MCF 10A (cell line): ENCODE data around the gene FAP. TPM values are rescaled to one million over a fixed set of nuclear protein-coding genes. Genes with fewer than 3 reads are reported as not detected.

Source experiments
- BruUV-seq: library from RNA; stranded (reverse); fragments of 400-500 nt; replicated peaks from 2 replicates; lab custom pipeline; 2021; lab: Mats Ljungman, UMichigan
- CTCF ChIA-PET: fragments of 300-600 bp; sonication (Branson Sonifier 250); formaldehyde crosslinking; extraction: SDS; loops from one replicate; lab custom pipeline; 2021; ENCODE audit warnings: antibody characterized with exemption, inconsistent platforms; lab: Yijun Ruan, JAX
- POLR2A ChIA-PET: fragments of 300-600, 350-650 bp; sonication (Branson Sonifier 250); formaldehyde crosslinking; extraction: SDS; loops from one replicate; lab custom pipeline; 2020; ENCODE audit warnings: antibody characterized with exemption, inconsistent platforms; lab: Yijun Ruan, JAX
- DNase-seq: peaks from one replicate; pipeline ENCODE4 v3.0.0-alpha.2; 2018; ENCODE audit not compliant: unreplicated experiment
- H3K27ac Mint-ChIP-seq: one replicate; pipeline ENCODE4 v1.8.0; 2022; ENCODE audit warnings: mild to moderate bottlenecking, low read depth, mixed read lengths; ENCODE audit not compliant: unreplicated experiment
- H3K27me3 Mint-ChIP-seq: one replicate; pipeline ENCODE4 v1.8.0; 2022; ENCODE audit warnings: mixed read lengths; ENCODE audit not compliant: insufficient read depth, unreplicated experiment
- H3K36me3 Mint-ChIP-seq: one replicate; pipeline ENCODE4 v1.8.0; 2022; ENCODE audit warnings: mild to moderate bottlenecking, moderate library complexity, mixed read lengths; ENCODE audit not compliant: insufficient read depth, unreplicated experiment
- H3K4me1 Mint-ChIP-seq: one replicate; pipeline ENCODE4 v1.8.0; 2022; ENCODE audit warnings: mixed read lengths; ENCODE audit not compliant: insufficient read depth, unreplicated experiment
- H3K4me3 Mint-ChIP-seq: one replicate; pipeline ENCODE4 v1.8.0; 2022; ENCODE audit warnings: mild to moderate bottlenecking, moderate library complexity, mixed read lengths; ENCODE audit not compliant: unreplicated experiment
- H3K9me3 Mint-ChIP-seq: one replicate; pipeline ENCODE4 v1.8.0; 2022; ENCODE audit warnings: mixed read lengths; ENCODE audit not compliant: unreplicated experiment
- intact Hi-C: fragments of 100-400 bp; cut with micrococcal nuclease; formaldehyde crosslinking; loops from 2 replicates; pipeline ENCODE4 v1.14.1; 2022
- total RNA-seq: library from RNA; stranded (reverse); gene quantifications from 2 replicates; pipeline ENCODE4 v1.2.3, GENCODE V29; 2022
- TF ChIP-seq, protein P1 (sequence below): fragments of 200-600 bp; IDR thresholded peaks from one replicate; pipeline ENCODE4 v1.8.0; 2022; ENCODE audit warnings: antibody characterized with exemption, mild to moderate bottlenecking; ENCODE audit not compliant: unreplicated experiment

FAP gene
- total RNA-seq, 1 experiment from 2014 or later = 12.1 TPM

GRCh38 chr2:162185541-162186232, 57.6 kb downstream of the FAP start:
- Mint-ChIP-seq H3K4me1 (no peaks in the 10 kb centered on the region), H3K27ac (no peak overlapping the region), H3K36me3 (peaks cover 17% of the 10 kb centered on the region), H3K27me3 (no peaks in the 10 kb centered on the region), H3K4me3 (no peak overlapping the region), H3K9me3 (no peaks in the 10 kb centered on the region)
- ChIA-PET POLR2A (no interaction called here), CTCF (interaction anchor here (0.5 to 1.3 kb wide), 3 partner anchors 16 to 742 kb away, joined by 3 to 5 read pairs (median 4); no protein-coding TSS in a partner anchor)
- intact Hi-C loops = no loop called here
- TF ChIP-seq, protein P1, sequence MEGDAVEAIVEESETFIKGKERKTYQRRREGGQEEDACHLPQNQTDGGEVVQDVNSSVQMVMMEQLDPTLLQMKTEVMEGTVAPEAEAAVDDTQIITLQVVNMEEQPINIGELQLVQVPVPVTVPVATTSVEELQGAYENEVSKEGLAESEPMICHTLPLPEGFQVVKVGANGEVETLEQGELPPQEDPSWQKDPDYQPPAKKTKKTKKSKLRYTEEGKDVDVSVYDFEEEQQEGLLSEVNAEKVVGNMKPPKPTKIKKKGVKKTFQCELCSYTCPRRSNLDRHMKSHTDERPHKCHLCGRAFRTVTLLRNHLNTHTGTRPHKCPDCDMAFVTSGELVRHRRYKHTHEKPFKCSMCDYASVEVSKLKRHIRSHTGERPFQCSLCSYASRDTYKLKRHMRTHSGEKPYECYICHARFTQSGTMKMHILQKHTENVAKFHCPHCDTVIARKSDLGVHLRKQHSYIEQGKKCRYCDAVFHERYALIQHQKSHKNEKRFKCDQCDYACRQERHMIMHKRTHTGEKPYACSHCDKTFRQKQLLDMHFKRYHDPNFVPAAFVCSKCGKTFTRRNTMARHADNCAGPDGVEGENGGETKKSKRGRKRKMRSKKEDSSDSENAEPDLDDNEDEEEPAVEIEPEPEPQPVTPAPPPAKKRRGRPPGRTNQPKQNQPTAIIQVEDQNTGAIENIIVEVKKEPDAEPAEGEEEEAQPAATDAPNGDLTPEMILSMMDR = no peak
- DNase-seq = no peak
- no TSS peak for BruUV-seq

GRCh38 chr2:162184821-162185450, 58.3 kb downstream of the FAP start:
- no peaks in the 10 kb centered on the region for H3K27me3 Mint-ChIP-seq
- ChIA-PET POLR2A (no interaction called here), CTCF (interaction anchor here (0.5 to 0.6 kb wide), 2 partner anchors 114 to 743 kb away, joined by 3 to 5 read pairs; no protein-coding TSS in a partner anchor)
- H3K4me1 Mint-ChIP-seq = no peaks in the 10 kb centered on the region
- intact Hi-C loops = no loop called here
- no peak overlapping the region for H3K4me3 Mint-ChIP-seq
- TF ChIP-seq, protein P1 = no peak
- BruUV-seq = no TSS peak
- H3K36me3 Mint-ChIP-seq = peaks cover 17% of the 10 kb centered on the region
- H3K27ac Mint-ChIP-seq = no peak overlapping the region
- no peak for DNase-seq
- no peaks in the 10 kb centered on the region for H3K9me3 Mint-ChIP-seq

DNA sequence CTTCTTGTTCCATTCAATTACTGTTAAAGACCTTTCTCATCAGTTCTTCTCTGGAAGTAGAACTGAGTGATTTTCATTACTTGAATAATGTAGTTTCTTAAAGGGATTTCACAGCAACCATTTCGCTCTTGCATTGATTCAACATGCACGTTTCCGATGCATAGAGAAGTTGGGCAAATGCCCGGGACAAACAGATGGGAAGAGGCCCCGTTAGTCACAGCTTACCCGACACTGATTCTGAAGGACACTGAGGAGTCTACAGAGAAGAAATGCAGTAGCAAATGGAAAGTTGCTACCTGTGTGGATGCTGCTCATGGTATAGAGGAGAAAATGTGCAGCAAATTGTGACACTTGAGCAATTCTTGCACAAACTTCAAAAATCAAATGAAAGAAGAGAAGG, 58.9 kb downstream of the FAP start:
- Mint-ChIP-seq H3K27ac (no peak overlapping the region), H3K27me3 (no peaks in the 10 kb centered on the region), H3K4me3 (no peak overlapping the region), H3K9me3 (no peaks in the 10 kb centered on the region), H3K36me3 (peaks cover 17% of the 10 kb centered on the region), H3K4me1 (no peaks in the 10 kb centered on the region)
- ChIA-PET POLR2A (no interaction called here), CTCF (no interaction called here)
- no TSS peak for BruUV-seq
- DNase-seq = no peak
- TF ChIP-seq, protein P1 = no peak
- intact Hi-C loops = no loop called here

DNA sequence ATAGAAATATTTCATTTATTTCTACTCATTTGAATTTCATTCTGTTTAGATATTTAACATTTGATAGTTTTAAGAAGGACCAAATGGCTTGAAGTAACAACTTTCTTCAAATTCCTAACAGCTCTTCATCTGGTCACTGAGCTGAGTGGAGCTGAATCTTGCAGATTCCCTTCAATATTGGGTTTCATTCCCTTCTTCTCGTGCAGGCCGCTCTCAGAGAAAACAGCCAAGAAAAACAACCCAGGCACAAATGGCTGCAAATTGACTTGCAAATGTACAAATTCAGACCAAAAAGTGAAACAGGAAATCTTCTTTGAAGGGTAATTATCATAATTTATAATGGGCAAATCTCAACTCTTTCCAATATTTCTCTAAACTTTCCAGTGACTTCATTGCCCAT, 60.9 kb downstream of the FAP start:
- BruUV-seq = no TSS peak
- POLR2A ChIA-PET = no interaction called here
- Mint-ChIP-seq H3K4me3 (no peak overlapping the region), H3K9me3 (no peaks in the 10 kb centered on the region), H3K27ac (no peak overlapping the region), H3K4me1 (no peaks in the 10 kb centered on the region), H3K36me3 (peaks cover 17% of the 10 kb centered on the region), H3K27me3 (no peaks in the 10 kb centered on the region)
- no peak for DNase-seq
- CTCF ChIA-PET = interaction anchor here (1.4 kb wide), 1 partner anchor 29 kb away, joined by 3 read pairs; no protein-coding TSS in a partner anchor
- TF ChIP-seq, protein P1 = no peak
- intact Hi-C loops = no loop called here
